GM19023 (cell line): ENCODE results near the gene SLC30A10.
"Not testable (repeated sequence)": the region's sequence is repeated elsewhere in the genome, so short reads cannot be mapped to it uniquely, and the experiment has no call there.

Experiments
- ATAC-seq: cut with Tn5 transposase; IDR thresholded peaks from one replicate; pipeline ENCODE4 v1.9.1; 2021; ENCODE audit warnings: mild to moderate bottlenecking, moderate library complexity; ENCODE audit not compliant: unreplicated experiment

The SLC30A10 gene

GRCh38 chr1:219928791-219929118 is 398 bp upstream of the SLC30A10 start:
- no peak for ATAC-seq

GRCh38 chr1:219927298-219927955 is 930 bp downstream of the SLC30A10 start:
- ATAC-seq: no peak

- ATAC-seq: no peak
These were observed 1.9 kb downstream of the SLC30A10 start for GRCh38 chr1:219926363-219926998.

GRCh38 chr1:219924342-219924741 is 4.0 kb downstream of the SLC30A10 start:
- ATAC-seq: no peak

- ATAC-seq: no peak
These were observed 10.4 kb downstream of the SLC30A10 start for GRCh38 chr1:219917851-219918466.

GRCh38 chr1:219917281-219917680 is 11.1 kb downstream of the SLC30A10 start:
- no peak for ATAC-seq

GRCh38 chr1:219916257-219916656 is 12.1 kb downstream of the SLC30A10 start:
- ATAC-seq: no peak

- no peak for ATAC-seq
These were observed 15.2 kb downstream of the SLC30A10 start for GRCh38 chr1:219913005-219913770.

- no peak for ATAC-seq
These were observed 17.6 kb downstream of the SLC30A10 start for GRCh38 chr1:219910716-219911115.

GRCh38 chr1:219909476-219909875 is 18.9 kb downstream of the SLC30A10 start:
- ATAC-seq: no peak

- ATAC-seq: no peak
These were observed 20.2 kb downstream of the SLC30A10 start for GRCh38 chr1:219908170-219908569.

- no peak for ATAC-seq
These were observed 20.6 kb downstream of the SLC30A10 start for GRCh38 chr1:219907772-219908070.

GRCh38 chr1:219906924-219907771 is 21.2 kb downstream of the SLC30A10 start:
- ATAC-seq: no peak

GRCh38 chr1:219906565-219906923 is 21.8 kb downstream of the SLC30A10 start:
- not testable (repeated sequence) for ATAC-seq

- no peak for ATAC-seq
These were observed 22.8 kb downstream of the SLC30A10 start for GRCh38 chr1:219905524-219905923.

GRCh38 chr1:219904934-219905333 is 23.4 kb downstream of the SLC30A10 start:
- ATAC-seq: no peak

GRCh38 chr1:219903353-219903871 is 24.9 kb downstream of the SLC30A10 start:
- ATAC-seq: no peak

GRCh38 chr1:219902951-219903350 is 25.4 kb downstream of the SLC30A10 start:
- ATAC-seq: no peak

- ATAC-seq: no peak
These were observed 27.5 kb downstream of the SLC30A10 start for GRCh38 chr1:219900882-219901281.

GRCh38 chr1:219900201-219900600 is 28.2 kb downstream of the SLC30A10 start:
- no peak for ATAC-seq

- no peak for ATAC-seq
These were observed 30.0 kb downstream of the SLC30A10 start for GRCh38 chr1:219898375-219898774.
